OCI-LY3 (cell line): ENCODE measurements around the gene HPCAL1.

Experiments
- H2AFZ ChIP-seq: fragments of 200-600, 300-600 bp; shearing (Covaris generic); 2 replicates; pipeline ENCODE4 v1.6.0; 2014; ENCODE audit warnings: antibody characterized with exemption, low read depth, low read length
- H3K27ac ChIP-seq: fragments of 200-600, 300-600 bp; sonication (generic); 2 replicates; pipeline ENCODE4 v1.5.1; 2014; ENCODE audit warnings: mild to moderate bottlenecking, low read length, moderate library complexity, mixed read lengths
- H3K27me3 ChIP-seq: fragments of 200-600, 300-600 bp; sonication (generic); 2 replicates; pipeline ENCODE4 v1.6.1; 2014; ENCODE audit warnings: low read depth, low read length, mixed read lengths
- H3K36me3 ChIP-seq: fragments of 200-600, 300-600 bp; sonication (generic); replicated peaks from 2 replicates; pipeline ENCODE3; 2014; ENCODE audit warnings: low read depth, low read length, mixed read lengths
- H3K4me1 ChIP-seq: fragments of 300-600, 200-600 bp; sonication (generic); 2 replicates; pipeline ENCODE4 v1.6.1; 2014; ENCODE audit warnings: low read length, mixed read lengths
- H3K4me2 ChIP-seq: fragments of 200-600, 300-600 bp; sonication (generic); 2 replicates; pipeline ENCODE4 v1.6.1; 2014; ENCODE audit warnings: low read length, mixed read lengths
- H3K4me3 ChIP-seq: fragments of 300-600, 200-600 bp; sonication (generic); 2 replicates; pipeline ENCODE4 v1.5.1; 2014; ENCODE audit warnings: antibody characterized with exemption, mild to moderate bottlenecking, low read length, moderate library complexity
- H3K79me2 ChIP-seq: fragments of 300-600, 200-600 bp; shearing (Covaris generic); 2 replicates; pipeline ENCODE4 v1.6.1; 2014; ENCODE audit warnings: mild to moderate bottlenecking, low read length, mixed read lengths
- H3K9ac ChIP-seq: fragments of 300-600, 200-600 bp; shearing (Covaris generic); 2 replicates; pipeline ENCODE4 v1.6.0; 2014; ENCODE audit warnings: mild to moderate bottlenecking, low read length, moderate library complexity
- H3K9me3 ChIP-seq: fragments of 200-600, 300-600 bp; shearing (Covaris generic); 2 replicates; pipeline ENCODE4 v1.6.1; 2014; ENCODE audit warnings: low read length, mixed read lengths; ENCODE audit not compliant: insufficient read depth
- H4K20me1 ChIP-seq: fragments of 200-600, 300-600 bp; sonication (generic); 2 replicates; pipeline ENCODE4 v1.6.1; 2016; ENCODE audit warnings: low read length, mixed read lengths; ENCODE audit not compliant: insufficient read depth
- CTCF ChIP-seq: fragments of 200-600, 300-600 bp; sonication (generic); IDR thresholded peaks from 2 replicates; pipeline ENCODE4 v1.5.1; 2014; ENCODE audit warnings: antibody characterized with exemption, low read length, low read depth
- EZH2phosphoT487 ChIP-seq: fragments of 200-600 bp; shearing (Covaris generic); IDR thresholded peaks from 2 replicates; pipeline ENCODE4 v1.6.1; 2018; ENCODE audit warnings: antibody characterized with exemption, mixed run types, low read depth

Gene HPCAL1

DNA sequence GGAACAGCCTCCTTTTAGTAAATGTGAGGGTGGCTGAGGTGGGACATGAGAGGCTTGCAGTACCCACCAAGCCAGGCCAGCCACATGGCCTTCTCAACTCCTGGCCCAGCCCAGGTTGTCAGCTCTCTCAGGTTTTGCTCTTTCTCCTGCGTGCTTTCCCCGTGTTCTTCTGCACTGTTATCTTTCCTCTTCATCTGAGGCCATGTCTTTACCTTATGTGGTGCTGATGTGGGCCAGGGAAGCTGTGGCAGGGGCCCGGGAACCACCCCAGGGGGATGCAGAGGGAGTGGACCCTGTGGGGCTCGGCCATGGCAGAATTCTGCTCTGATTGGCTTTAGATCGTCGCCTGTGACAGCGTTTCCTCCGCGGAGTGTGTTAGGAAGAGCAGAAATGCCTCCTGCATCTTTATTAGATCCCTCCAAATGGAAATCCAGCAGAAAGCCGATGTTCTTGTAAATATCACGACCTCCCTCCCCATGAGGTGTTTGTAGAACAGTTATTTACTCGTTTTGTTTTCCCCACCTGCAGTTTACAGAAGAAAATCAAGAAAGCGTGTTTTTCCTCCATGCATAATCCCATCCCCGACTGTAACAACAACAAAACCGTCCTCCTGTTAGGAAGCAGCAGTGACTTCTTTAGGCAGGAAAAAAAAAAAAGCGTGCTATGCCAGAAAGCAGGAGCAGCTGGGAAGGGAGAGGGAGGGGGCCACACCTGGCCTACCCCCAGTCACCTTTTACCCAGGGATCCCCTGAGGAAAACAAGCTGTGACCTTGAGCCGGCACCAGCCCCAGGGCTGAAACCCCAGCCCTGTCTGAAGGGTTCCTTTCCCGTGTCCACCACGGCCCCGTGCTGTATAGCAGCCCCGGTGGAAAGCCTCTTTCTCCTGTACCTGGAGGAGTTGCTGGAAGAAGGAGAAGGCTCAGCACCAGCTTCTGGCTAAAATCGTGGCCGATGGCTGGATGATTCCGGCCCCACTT is 54.8 kb downstream of the HPCAL1 start:
- H2AFZ ChIP-seq: no peak overlapping the region
- no peak overlapping the region for H3K4me2 ChIP-seq
- no peaks in the 10 kb centered on the region for H4K20me1 ChIP-seq
- no peaks in the 10 kb centered on the region for H3K4me1 ChIP-seq
- H3K27ac ChIP-seq: no peak overlapping the region
- no peaks in the 10 kb centered on the region for H3K36me3 ChIP-seq
- H3K79me2 ChIP-seq: no peaks in the 10 kb centered on the region
- TF ChIP-seq CTCF: no peak
- TF ChIP-seq EZH2phosphoT487: no peak
- H3K9me3 ChIP-seq: no peaks in the 10 kb centered on the region
- no peaks in the 10 kb centered on the region for H3K27me3 ChIP-seq
- H3K9ac ChIP-seq: no peak overlapping the region
- no peak overlapping the region for H3K4me3 ChIP-seq

DNA sequence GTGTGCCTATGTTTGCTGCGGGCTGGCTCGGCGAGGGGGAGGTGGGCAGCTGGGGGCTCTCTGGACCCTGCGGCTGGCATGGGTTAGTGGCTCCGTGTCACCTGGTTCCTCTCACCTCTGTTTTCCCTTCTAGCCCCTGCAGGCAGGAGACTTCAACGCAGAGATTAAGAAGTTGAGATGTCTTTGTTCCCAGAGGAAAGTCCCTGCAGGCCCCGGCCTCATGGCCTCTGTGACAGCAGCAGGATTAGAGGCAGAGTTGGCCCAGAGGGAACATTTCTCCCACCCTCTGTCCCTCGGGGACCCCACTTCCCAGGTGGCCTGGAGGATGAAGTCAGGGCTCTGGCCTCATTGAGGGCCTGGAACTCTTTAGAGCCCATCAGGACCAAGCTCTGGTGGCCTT is 56.5 kb downstream of the HPCAL1 start:
- Histone ChIP-seq H3K9ac (no peak overlapping the region), H2AFZ (no peak overlapping the region), H3K4me2 (no peak overlapping the region), H3K9me3 (no peaks in the 10 kb centered on the region), H3K27ac (no peak overlapping the region), H3K27me3 (no peaks in the 10 kb centered on the region), H3K4me3 (no peak overlapping the region), H3K36me3 (no peaks in the 10 kb centered on the region), H4K20me1 (no peaks in the 10 kb centered on the region), H3K79me2 (no peaks in the 10 kb centered on the region), H3K4me1 (no peaks in the 10 kb centered on the region)
- TF ChIP-seq EZH2phosphoT487: no peak
- no peak for TF ChIP-seq CTCF

- H3K4me2 ChIP-seq: no peak overlapping the region
- H3K9ac ChIP-seq: no peak overlapping the region
- H3K36me3 ChIP-seq: no peaks in the 10 kb centered on the region
- H3K27ac ChIP-seq: no peak overlapping the region
- no peaks in the 10 kb centered on the region for H3K9me3 ChIP-seq
- H3K4me3 ChIP-seq: no peak overlapping the region
- no peaks in the 10 kb centered on the region for H3K79me2 ChIP-seq
- H2AFZ ChIP-seq: no peak overlapping the region
- H4K20me1 ChIP-seq: no peaks in the 10 kb centered on the region
- no peaks in the 10 kb centered on the region for H3K27me3 ChIP-seq
- H3K4me1 ChIP-seq: no peaks in the 10 kb centered on the region
- TF ChIP-seq EZH2phosphoT487 (no peak), CTCF (no peak)
Measured at GRCh38 chr2:10359731-10360329, 57.1 kb downstream of the HPCAL1 start.

DNA sequence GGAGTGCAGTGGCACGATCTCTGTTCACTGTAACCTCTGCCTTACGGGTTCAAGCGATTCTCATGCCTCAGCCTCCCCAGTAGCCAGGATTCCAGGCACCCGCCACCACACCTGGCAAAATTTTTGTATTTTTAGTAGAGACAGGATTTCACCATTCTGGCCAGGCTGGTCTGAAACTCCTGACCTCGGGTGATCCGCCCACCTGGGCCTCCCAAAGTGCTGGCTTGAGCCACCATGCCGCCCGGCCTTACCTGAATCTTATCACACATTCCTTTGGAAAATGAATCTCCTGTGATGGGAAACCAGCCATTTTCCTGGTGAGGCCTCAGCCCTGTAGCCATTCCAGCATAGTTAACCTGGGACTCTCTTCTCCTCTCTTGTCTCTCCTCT is 57.8 kb downstream of the HPCAL1 start:
- no peak overlapping the region for H3K4me2 ChIP-seq
- no peak for TF ChIP-seq EZH2phosphoT487
- no peak for TF ChIP-seq CTCF
- H3K27me3 ChIP-seq: no peaks in the 10 kb centered on the region
- H4K20me1 ChIP-seq: no peaks in the 10 kb centered on the region
- no peak overlapping the region for H3K27ac ChIP-seq
- H3K9ac ChIP-seq: no peak overlapping the region
- no peaks in the 10 kb centered on the region for H3K9me3 ChIP-seq
- H2AFZ ChIP-seq: no peak overlapping the region
- no peaks in the 10 kb centered on the region for H3K36me3 ChIP-seq
- no peaks in the 10 kb centered on the region for H3K79me2 ChIP-seq
- no peak overlapping the region for H3K4me3 ChIP-seq
- H3K4me1 ChIP-seq: no peaks in the 10 kb centered on the region
